SK-N-SH treated with all-trans-retinoic acid at 6 μM for 48 hours (cell line): ENCODE data around the gene TTC29.

ENCODE experiments used
- RARB ChIP-seq: fragments of 250-450 bp; sonication (Bioruptor Pico); IDR thresholded peaks from 2 replicates; pipeline ENCODE4 v1.8.0; 2021; ENCODE audit warnings: mild to moderate bottlenecking, moderate library complexity
- ZFP3 ChIP-seq: fragments of 250-450 bp; sonication (Bioruptor Pico); IDR thresholded peaks from 2 replicates; pipeline ENCODE4 v1.5.0; 2020; ENCODE audit warnings: mild to moderate bottlenecking, moderate library complexity
- TF ChIP-seq, protein P1 (sequence below): fragments of 250-450 bp; sonication (Bioruptor Pico); IDR thresholded peaks from 2 replicates; pipeline ENCODE4 v1.5.1; 2021; ENCODE audit warnings: mild to moderate bottlenecking, moderate library complexity
- TF ChIP-seq, protein P2 (sequence below): fragments of 250-450 bp; sonication (Bioruptor Pico); IDR thresholded peaks from 2 replicates; pipeline ENCODE4 v1.8.0; 2021; ENCODE audit warnings: low read depth, mild to moderate bottlenecking, moderate library complexity, borderline replicate concordance

GRCh38 chr4:146661367-146661766 lies 284.3 kb downstream of the TTC29 start:
- TF ChIP-seq RARB (CRISPR knock-in tag), result no peak
- TF ChIP-seq ZFP3 (CRISPR knock-in tag), result no peak
- TF ChIP-seq, protein P1, sequence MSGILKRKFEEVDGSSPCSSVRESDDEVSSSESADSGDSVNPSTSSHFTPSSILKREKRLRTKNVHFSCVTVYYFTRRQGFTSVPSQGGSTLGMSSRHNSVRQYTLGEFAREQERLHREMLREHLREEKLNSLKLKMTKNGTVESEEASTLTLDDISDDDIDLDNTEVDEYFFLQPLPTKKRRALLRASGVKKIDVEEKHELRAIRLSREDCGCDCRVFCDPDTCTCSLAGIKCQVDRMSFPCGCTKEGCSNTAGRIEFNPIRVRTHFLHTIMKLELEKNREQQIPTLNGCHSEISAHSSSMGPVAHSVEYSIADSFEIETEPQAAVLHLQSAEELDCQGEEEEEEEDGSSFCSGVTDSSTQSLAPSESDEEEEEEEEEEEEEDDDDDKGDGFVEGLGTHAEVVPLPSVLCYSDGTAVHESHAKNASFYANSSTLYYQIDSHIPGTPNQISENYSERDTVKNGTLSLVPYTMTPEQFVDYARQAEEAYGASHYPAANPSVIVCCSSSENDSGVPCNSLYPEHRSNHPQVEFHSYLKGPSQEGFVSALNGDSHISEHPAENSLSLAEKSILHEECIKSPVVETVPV (CRISPR knock-in tag), result no peak
- TF ChIP-seq, protein P2, sequence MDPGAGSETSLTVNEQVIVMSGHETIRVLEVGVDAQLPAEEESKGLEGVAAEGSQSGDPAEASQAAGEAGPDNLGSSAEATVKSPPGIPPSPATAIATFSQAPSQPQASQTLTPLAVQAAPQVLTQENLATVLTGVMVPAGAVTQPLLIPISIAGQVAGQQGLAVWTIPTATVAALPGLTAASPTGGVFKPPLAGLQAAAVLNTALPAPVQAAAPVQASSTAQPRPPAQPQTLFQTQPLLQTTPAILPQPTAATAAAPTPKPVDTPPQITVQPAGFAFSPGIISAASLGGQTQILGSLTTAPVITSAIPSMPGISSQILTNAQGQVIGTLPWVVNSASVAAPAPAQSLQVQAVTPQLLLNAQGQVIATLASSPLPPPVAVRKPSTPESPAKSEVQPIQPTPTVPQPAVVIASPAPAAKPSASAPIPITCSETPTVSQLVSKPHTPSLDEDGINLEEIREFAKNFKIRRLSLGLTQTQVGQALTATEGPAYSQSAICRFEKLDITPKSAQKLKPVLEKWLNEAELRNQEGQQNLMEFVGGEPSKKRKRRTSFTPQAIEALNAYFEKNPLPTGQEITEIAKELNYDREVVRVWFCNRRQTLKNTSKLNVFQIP (CRISPR knock-in tag), result no peak
